GM21529 (cell line): ENCODE results near the gene SPSB3.

ENCODE experiments used
- ATAC-seq: cut with Tn5 transposase; IDR thresholded peaks from one replicate; pipeline ENCODE4 v1.9.1; 2021; ENCODE audit not compliant: unreplicated experiment

SPSB3 gene

DNA sequence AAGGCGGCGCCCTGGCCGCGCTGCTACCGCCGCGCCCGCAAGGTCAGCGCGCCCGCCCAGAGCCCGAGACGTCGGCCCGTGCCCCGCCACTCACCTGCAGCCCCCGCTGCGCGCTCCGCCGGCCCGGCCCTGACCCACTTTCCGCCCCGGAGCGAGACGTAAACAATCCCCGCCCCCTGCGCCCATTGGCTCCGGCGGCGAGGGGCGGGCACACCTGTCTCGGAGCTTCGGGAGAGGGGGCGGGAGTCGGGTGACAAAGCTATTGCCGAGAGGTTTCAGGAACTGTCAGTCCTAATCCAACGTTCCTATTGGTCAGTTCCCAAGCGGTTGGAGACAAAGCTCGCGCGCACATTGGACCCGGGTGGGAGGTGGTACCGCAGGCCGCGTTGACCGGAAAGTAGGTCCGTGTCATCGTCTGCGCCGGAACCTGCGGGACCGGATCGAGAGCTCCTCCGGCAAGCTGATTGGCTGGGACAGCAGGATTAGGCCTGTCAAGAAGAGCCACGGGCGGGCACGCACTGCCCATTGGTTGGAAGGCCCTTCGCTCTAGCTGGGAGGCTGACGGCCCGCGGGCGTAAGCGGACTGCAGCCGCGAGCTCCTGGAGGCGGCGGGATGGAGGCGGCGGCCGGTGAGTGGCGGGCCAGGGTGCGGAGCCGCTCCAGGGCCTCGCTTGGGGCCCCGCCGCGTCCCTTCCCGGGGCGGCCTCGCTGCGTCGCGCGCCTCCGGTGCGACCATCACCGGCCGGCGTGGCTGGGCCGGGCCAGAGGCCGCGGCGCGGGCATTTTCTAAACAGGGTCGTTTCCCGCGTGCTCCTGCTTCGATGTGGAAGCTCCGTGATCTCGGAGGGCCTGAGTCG is at the start of gene SPSB3, which contains the start of gene NUBP2:
Gene SPSB3, minus strand, starts transcription at position 164 of the 857 bp plus-strand sequence. CDS start 1,088 bp downstream, outside the sequence.
Gene NUBP2, plus strand, starts transcription at position 553 of the 857 bp plus-strand sequence. Its CDS starts 61 bp downstream, at position 614.
- ATAC-seq = peak; percentile 86

DNA sequence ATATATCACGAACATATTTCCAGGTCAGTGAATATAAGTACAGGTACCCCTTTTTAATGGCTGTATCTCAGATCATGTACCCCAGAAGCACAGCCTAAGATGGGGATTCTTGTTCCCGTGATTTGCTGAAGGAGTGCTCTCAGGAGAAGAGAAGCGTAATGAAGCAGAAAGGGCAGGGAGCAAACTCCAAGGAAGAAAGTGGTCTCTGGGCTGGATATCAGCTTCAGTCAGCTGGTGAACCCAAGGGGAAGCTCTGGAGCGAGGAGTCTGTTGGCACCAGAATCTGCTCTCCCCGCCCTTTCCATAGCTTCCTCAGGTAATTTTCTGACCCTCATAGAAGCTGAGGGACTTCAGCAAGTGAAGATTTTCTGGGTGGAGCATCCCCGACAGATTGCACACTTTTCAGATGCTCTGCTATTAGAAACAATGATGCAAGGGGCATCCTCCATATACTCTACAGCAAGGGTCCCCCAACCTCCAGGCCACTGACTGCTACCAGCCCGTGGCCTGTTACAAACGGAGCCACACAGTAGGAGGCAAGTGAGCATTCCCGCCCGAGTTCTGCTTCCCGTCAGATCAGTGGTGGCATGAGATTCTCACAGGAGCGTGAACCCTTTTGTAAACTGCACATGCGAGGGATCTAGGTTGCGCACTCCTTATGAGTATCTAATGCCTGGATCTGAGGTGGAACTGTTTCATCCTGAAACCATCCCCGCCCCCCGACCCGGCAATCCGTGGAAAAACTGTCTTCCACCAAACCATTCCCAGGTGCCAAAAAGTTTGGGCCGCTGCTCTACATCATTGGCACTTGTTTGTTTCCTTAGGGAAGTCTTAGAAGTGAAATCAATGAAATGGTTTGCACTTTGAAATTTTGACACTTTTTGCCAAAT is 49.1 kb upstream of the SPSB3 start:
- ATAC-seq = no peak

DNA sequence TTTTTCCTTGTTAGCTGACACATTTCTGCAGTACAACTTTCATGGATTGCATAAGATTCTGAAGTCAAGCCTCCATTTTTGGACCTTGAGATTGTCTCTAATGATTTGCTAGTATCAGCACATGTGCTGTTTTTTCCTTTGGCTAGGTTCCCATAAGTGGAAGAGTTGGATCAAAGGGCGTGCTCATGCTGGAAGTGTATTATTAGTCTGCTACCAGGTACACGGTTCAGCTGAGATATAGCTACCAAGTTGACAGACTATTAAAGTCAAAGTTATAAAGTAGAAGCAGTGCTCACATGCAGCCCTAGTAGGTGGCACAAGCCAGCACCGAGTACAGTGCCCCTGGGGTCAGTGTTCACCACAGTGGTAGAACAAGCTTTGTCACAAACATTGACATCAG is 47.8 kb upstream of the SPSB3 start:
- no peak for ATAC-seq

DNA sequence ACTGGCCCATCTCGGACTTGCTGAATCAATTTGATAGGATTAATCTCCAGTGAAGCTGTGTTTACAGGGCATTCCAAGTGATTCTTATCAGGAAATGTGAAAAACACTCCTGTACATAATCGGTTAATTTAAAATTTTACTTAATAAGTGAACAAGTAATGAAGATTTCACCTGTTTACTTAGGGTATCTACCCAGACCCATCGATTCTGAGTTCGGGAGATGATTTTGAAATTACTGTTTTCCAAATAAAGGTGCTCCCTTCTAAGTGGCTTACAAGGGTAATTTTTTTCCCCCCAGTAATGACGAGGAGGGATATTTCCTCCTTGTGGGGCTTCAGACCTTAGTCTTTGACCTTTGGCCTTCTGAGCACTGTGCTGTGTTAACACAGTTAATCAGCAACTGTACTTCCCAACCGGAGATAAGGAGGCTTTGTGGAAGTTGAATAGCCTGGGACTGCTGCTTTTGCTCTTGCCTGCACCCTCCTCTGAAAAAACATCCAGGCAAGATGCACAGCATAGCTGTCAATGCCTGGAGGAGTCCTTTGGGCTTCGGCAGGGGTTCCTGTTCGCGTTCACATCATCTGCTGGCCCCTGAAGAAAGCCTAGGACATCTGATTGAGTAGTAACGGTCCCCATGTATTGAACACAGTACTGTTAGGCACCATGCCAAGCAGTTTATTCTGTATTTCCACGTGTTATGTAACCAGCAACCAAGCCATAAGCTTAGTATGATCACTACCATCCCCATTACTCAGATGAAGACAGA is 46.5 kb upstream of the SPSB3 start:
- ATAC-seq = no peak

DNA sequence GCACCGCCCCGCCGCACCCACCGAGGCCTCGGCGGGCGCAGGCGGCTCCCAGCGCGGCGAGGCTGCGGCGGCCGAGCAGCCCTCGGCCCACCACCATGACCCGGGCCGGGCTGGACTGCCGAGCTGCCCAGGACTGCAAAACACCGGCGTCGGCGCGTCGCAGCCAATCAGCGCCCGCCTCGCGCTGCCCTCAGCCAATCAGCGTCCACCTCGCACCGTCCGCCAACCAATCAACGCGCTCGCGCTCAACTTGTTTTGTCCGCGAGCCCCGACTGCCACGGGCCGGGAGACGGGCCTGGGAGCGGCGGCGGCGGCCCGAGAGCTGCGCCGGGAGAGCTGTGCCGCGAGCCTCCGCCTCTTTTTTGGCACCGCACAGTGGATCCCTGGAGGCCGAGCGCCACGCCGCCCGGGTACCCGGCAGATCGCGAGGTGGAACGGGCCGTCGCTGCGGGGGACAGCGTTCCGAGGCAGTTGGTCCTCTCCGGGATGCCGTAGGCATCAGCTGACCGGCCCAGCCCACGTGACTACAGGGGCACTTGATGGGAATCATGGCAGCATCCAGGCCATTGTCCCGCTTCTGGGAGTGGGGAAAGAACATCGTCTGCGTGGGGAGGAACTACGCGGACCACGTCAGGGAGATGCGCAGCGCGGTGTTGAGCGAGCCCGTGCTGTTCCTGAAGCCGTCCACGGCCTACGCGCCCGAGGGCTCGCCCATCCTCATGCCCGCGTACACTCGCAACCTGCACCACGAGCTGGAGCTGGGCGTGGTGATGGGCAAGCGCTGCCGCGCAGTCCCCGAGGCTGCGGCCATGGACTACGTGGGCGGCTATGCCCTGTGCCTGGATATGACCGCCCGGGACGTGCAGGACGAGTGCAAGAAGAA is 44.6 kb upstream of the SPSB3 start, which contains the start of the genes FAHD1 and HAGH:
Gene FAHD1, plus strand, starts transcription at position 516 of the 883 bp plus-strand sequence. Its CDS starts 33 bp downstream, at position 549.
Gene HAGH, minus strand, starts transcription at position 135 of the 883 bp plus-strand sequence. Its CDS starts 38 bp downstream, at position 97.
- peak; percentile 80 for ATAC-seq

DNA sequence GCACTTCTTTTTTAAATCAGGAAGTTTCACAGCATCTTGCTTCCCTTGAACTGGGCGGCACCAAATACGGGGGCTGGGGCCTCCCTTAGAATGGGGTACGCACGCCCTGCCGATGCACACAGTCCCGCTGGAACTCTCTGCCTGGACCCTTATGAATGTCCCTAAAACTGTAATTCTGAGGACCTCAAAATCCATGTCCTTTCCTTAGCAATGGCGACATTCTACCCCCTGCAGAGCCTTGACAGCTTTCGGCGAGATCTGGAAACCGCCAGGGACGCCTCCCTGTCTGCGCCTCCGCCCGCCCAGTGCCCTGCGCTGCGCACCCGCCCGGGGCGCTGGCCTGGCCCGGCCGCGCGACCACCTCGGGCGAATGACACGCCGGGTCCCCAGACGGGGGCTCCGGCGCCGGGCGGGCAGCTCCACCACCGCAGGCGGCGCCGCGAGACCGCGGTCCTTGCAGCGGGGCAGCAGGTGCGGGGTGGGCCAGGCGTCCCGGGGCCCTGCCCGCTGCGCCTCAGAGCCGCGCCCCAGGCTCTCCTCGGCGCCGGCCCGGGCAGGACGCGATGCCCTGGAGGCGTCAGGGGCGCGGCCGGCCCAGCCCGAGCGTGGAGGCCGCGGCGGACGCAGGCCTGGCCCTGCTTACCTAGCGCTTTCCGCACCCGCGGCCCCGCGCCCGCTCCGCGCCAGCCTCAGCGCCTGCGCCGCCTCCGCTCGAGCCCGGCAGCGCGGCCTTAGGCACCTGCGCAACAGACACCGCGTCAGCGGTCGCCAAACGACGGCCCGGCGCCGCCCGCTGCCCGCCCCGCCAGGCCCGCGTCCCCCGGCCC is 43.7 kb upstream of the SPSB3 start:
- ATAC-seq = peak; percentile 39

DNA sequence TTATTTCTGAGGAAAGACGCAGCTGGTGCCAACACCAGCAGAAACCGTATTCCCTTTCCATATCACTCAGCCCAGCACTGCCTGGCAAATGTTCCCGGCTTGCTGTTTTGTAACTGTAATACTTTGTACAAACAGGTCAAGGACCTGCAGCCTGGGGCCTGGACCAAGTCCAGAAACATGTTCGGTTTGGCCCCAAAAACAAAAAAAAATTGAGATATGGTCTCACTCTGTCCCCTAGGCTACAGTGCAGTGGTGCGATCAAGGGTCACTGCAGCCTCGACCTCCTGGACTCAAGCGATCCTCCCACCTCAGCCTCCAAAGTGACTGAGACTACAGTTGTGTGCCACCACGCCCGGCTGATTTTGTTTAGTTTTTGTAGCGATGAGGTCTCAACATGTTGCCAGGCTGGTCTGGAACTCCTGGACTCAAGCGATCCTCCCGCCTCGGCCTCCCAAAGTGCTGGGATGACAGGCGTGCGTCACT is 43.1 kb upstream of the SPSB3 start:
- no peak for ATAC-seq

DNA sequence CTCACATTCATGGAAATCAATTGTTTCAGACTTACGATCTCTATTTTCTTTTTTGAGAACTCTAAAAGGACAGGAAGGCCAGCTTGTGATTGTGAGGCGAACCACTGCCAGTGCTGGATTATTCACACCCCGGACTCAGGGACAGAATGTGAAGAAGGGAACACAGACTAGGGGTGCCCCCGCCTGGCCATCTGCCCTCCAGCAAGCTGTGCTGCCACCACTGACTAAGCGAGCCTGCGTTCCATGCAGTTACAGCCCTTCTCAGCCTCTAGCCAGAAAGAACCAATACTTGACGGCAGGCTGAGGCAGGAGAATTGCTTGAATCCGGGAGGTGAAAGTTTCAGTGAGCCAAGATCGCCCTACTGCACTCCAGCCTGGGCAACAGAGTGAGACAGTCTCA is 41.5 kb upstream of the SPSB3 start:
- ATAC-seq = no peak

DNA sequence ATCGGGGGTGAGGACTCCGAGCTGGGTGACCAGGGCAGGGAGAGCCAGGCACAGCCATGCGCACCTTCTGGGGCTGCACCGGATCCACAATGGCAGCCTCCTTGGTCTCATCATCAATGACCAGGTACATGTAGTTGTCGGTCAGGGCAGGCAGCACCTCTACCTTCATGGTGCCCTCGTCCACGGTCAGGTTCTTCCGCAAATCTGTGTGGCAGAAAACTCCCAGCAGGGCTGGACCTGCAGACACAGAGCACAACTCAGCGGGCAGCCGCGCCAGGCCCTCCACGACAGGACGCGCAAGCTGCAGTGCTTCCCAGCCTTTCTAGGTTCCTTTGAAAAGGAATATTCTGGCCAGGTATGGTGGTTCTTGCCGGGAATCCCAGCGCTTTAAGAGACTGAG is 40.4 kb upstream of the SPSB3 start:
- no peak for ATAC-seq

DNA sequence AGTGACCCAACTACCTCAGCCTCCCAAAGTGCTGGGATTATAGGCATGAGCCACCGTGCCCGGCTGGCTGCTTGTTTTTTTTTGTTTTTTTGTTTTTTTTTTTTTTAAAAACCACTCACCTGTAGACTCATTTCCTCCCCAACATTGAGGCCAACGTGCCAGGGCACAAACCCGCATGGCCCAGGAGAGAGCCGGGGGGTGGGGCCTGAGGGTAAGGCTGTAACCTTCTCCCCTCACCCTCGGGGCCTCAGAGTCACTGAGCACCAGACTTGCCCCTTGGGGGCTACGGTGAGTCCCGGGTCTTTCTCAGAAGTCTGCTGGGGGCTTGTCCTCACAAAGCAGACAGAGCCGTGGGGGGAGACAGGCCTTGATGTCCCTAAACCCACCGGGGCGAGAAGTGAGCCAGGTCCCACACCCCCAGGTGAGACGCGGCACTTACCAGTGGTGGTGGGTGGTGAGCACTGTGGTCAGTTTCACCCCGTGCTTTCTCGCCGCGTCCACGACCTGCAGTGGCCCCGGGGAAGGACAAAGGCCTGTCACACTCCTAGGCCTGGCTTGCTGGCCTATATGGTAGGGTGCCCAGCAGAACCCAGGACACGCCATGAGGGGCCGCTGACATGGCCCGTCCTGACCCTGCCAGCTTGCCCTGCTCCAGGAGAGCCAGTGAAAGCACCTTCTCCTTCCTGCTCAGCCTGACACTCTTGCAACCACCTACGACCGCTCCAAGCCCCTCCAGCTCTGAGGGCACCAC is 39.7 kb upstream of the SPSB3 start:
- ATAC-seq = no peak

DNA sequence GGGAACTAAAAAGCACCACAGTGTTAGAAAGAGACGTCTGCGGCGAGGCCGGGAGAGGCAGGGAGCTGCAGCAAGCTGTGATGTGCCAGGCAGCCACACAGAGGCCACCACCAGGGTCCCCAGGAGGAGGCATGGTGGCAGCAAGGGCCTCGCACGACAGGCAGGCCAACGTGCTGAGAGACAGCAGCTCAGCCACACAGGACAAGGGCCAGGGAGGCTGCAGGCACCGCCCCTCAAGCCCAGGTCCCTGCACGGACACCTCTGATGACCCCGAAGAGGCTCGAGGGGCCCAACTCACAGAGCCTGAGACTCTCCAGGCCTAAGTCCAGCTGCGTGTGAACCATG is 38.5 kb upstream of the SPSB3 start:
- ATAC-seq = no peak

DNA sequence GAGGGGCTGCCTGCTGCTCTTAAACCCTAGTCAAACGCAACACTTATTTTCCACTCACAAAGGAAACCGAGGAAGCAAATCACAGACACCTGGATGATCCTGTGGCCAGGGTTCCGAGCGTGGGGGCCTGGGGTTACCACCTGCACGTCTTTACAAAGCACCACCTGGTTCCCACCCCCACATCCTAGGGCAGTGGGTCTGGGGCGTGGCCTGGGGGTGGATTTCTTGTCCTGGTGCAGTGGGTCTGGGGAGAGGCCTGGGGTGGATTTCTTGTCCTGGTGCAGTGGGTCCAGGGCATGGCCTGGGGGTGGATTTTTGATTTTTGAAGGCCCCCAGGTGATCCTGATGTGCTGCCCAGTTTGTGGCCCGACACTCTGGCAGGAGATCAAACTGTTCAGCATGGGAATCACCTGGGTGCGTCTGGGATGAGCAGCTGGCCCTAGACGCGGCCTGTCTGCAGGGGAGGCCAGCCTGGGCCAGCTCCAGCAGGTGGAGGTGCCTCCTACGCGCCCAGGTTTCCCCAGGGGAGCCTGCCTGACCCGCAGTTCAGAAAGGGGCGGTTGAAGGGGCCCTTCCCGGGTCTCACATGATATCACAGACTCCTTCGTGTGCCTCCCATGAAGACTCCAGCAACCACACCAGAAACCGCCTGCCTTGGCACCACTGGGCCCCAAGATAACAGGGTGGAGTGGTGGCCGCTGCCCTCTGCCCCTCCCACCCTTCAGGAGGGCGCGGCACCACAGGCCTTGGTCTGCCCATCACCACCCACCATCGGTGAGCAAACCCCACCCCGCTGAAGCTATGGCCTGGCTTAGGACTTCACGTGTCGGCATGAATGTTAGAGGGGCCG is 38.0 kb upstream of the SPSB3 start:
- ATAC-seq = no peak

DNA sequence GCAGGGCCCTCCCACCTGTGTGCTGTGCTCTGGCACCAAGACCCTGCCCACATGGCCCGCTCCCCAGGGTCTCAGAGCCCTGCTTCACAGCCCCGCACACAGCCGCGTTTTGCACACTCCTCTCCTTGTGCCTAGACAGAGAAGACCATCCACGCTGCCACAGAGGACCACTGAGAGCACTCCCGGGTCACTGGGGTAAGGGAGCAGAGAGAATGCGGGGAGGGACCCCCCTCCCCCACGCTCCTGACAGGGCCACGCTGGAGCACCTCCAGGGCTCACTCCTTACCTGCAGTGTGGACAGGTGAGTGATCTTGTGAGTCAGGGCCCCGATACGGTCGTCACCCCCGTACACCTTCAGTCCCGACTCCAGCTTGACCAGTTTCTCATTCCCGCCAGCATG is 37.2 kb upstream of the SPSB3 start:
- ATAC-seq = no peak

DNA sequence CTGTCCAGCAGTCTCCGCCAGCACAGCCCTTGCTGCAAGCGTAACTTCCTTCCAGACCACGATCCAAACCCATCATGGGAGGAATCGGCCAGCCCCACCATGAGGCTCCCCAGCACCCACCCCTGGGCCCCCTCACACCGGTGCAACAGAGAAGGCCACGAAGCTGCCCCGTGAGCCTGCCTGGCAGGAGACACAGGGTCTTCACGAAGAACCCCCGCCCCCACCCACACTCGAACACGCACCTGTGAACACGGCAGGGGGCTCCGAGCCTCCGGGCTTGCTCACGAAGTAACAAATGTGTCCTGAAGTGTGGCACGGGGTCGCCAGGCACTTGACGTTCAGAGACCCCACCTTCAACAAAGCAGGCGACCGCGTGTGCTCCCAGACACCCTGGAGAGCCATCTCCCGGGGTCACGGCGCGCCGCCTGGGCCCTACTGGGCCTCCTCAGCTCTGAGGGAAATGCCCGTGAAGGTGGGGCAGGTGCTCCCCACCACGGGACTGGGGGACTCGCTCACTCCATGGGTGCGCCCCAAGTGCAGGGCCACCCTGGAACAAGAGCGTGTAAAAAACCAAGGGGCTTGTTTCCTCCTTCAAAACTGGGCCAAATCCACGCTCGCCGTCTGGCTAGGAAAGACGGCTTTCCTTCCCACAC is 36.6 kb upstream of the SPSB3 start:
- ATAC-seq = no peak

DNA sequence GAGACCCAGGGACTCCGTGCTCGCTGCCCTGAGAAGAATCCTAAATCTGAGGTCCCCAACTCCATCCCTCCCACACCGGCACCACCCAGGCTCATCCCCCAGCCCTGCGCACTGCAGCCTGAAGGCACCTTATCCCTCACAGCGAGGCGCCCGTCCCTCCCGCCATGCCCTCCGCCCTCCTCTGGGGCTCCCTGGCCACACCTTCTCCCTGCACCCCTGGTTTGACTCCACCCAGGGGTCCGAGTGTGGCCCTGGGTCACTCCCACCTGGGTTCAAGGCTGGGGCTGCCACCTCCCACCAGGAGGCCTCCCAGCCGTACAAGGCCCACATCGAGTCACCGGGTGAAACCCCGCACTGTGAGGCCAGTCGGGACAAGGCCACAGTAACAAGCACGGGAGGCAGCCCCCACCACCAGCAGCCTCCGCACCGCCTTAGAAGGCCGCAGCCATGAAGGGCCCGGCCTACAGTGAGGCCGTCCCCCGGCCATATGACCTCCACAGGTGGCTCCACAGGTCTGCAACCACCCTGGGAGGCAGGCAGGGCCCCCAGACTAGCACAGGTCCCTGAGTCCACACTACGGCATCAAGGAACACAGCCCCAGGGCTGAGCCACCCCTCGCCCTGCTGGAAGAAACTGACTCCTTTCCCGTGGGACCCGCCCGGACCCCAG is 36.0 kb upstream of the SPSB3 start:
- ATAC-seq = no peak

DNA sequence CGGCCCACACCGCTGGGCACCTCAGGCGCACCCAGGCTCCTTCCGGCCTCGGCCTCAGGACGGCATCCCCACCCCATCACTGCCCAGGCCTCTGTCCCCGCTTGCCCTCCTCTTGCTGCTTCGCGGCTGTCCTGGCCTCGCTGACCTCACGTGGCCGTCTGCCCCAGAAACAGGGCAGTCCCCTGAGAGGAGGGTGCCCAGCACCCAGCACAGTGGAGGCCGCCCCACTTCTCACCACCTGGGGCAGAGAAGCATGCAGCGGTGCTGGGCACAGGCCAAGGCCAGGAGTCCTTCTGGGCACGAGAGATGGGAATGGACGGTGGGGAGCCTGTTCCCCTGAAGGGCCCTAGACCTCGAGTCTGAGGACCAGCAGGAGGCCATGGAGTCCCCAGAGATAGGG is 35.3 kb upstream of the SPSB3 start:
- no peak for ATAC-seq
